Activated naive CD4-positive, alpha-beta T cell (primary cell): ENCODE results near the gene MAP3K8.
A peak's percentile ranks its signal among the peaks of the same experiment; 100 is the strongest.

Experiments
- DNase-seq, 4 experiments: peaks; one replicate each; lab custom pipeline; 2025; lab: John Stamatoyannopoulos, UW

MAP3K8 gene

GRCh38 chr10:30433730-30434272 lies at the start of gene MAP3K8:
Gene MAP3K8, plus strand, starts transcription at chr10:30434184. Its CDS starts 4,755 bp downstream, at chr10:30438939.
- peak; percentile 35 to 62 (median 49) for DNase-seq

GRCh38 chr10:30384701-30385201 lies 49.2 kb upstream of the MAP3K8 start:
- no peak for DNase-seq

DNA sequence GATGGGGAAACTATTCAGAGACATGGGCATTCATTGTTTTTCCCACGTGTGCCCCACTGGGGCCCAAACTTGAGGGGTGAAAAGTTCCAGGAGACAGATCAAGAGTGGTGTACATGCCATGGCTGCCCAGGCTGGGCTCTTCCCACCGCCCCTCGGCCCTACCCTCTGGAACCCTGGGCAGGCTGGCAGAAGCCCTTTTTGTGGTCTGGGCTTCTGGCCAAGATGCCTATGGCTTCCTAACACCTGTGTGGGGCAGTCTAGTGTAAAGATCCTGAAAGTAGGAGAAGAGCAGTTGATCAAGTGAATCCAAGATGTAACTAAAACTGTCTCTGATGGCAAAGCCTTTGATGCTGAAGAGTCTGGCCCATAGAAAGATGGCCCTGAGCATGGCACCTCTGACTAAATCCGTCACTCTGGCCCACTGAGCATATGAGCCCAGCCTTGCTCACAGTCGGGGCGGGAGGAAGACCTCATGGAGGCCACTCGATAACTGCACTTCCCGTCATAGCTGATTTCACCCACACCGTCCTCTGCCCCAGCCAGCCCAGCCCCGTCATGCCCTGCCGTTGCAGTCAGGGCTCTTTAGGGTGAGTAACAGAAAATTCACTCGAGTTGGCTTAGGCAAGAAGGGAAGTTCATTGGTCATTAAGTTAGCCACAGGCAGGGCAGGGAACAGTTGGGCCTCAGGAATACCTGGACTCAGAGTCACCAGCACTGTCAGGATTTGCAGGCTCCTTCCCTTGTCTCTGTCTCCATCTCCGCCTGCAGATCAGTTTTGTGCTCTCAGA lies 47.0 kb upstream of the MAP3K8 start:
- no peak for DNase-seq

- DNase-seq, result no peak
Measured at GRCh38 chr10:30387646-30388243, 46.2 kb upstream of the MAP3K8 start.

- no peak for DNase-seq
Measured at GRCh38 chr10:30389543-30389942, 44.4 kb upstream of the MAP3K8 start.

DNA sequence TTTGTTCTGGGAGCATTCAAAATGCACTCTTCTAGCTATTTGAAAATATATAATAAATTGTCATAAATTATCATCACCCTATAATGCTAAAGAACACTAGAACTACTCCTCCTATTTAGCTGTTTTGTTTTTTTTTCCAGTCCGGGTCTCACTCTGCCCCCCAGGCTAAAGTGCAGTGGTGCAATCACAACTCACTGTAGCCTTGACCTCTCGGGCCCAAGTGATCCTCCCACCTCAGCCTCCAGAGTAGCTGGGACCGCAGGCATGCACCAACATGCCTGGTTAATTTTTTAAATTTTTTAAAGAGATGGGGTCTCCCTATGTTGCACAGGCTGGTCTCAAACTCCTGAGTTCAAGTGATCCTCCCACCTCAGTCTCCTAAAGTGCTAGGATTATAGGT lies 43.8 kb upstream of the MAP3K8 start:
- no peak for DNase-seq

DNA sequence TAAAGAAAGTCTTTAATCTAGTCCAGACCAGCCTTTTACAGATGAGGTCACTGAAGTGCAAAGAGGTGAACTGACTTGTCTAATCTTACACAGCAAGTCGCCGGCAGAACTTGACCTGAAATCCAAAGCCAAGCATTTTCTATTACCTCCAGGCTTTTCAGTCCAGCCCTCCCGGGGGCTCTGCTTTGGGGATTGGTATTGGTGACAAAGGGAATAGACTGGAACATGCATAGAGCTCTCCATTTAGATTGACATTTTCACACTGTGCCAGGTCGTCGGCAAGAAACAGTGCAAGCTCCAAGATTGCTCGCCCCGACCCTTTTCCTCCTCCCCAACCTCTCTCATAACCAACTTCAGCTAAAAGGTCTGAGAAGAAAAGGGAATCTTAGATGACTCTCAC lies 42.7 kb upstream of the MAP3K8 start:
- no peak for DNase-seq

GRCh38 chr10:30392564-30392990 lies 41.4 kb upstream of the MAP3K8 start:
- peak; percentile 22 to 61 (median 58) for DNase-seq

DNA sequence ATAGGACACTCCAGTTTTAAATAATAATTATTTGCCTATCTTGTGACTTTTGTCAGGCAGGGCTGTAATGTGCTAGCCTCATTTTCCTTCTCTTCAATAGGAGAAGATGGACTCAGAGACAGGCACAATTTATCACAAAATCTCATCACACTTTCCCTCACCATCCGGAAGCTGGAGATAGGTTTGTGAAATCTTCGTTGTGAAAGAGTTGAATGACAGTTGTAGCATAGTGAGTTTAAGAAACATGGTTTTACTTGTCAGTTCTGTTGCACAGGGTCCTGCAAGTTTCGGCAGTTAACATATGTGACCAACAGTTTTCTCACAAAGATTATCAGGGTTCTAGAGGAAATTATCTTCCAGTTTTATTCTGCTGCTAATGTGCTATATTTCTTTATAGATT lies 37.7 kb upstream of the MAP3K8 start:
- no peak for DNase-seq

GRCh38 chr10:30396698-30397097 lies 37.3 kb upstream of the MAP3K8 start:
- no peak for DNase-seq

- DNase-seq, result no peak
Measured at GRCh38 chr10:30398193-30398592, 35.8 kb upstream of the MAP3K8 start.

DNA sequence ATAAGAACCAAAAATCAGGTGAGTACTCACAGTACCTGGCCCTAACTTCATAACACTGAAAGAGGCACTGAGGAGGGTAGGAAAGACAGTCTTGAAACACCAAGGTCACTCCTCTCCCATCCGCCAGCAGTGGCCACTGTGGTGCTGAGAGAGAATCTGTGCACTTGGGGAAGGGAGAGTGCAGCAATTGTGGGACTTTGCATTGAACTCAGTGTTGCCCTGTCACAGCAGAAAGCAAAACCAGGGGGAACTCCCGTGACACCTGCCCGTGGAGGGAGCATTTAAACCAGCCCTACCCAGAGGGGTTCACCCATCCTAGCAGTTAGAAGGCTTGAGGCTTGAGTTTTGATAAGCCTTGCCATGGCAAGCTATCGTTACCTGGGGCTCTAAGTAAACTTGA lies 35.2 kb upstream of the MAP3K8 start:
- DNase-seq, result no peak

- no peak for DNase-seq
Measured at GRCh38 chr10:30403494-30403893, 30.5 kb upstream of the MAP3K8 start.

DNA sequence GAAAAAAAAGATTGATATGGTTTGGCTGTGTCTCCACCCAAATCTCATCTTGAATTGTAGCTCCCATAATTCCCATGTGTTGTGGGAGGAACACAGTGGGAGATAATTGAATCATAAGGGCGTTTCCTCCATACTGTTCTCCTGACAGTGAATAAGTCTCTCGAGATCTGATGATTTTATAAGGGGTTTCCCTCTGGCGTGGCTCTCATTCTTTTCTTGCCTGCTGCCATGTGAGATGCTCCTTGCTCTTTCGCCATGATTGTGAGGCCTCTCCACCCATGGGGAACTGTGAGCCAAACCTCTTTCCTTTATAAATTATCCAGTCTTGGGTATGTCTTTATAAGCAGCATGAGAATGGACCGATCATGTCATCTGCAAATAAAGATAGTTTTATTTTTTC lies 29.4 kb upstream of the MAP3K8 start:
- DNase-seq, result no peak

DNA sequence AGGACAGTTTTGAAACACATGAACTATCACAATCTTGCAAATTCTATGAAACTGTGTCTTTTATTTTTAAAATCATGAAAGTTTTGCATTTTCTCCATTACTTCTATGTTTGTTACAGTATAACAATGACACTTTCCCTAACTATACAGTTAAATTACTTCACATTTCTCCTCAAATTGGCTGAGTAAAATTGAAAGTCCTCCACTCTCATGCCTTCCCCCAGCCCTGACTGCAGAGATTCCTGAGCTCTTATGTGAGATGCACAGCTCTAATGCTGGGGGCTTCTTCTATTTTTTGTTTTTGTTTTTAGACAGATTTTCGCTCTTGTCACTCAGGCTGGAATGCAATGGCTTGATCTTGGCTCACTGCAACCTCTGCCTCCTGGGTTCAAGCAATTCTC lies 22.7 kb upstream of the MAP3K8 start:
- DNase-seq, result no peak

- no peak for DNase-seq
Measured at GRCh38 chr10:30412901-30413300, 21.1 kb upstream of the MAP3K8 start.

- no peak for DNase-seq
Measured at GRCh38 chr10:30413996-30414576, 19.9 kb upstream of the MAP3K8 start.

GRCh38 chr10:30415593-30415992 lies 18.4 kb upstream of the MAP3K8 start:
- no peak for DNase-seq

GRCh38 chr10:30417301-30417700 lies 16.7 kb upstream of the MAP3K8 start:
- no peak for DNase-seq

GRCh38 chr10:30420266-30420665 lies 13.7 kb upstream of the MAP3K8 start:
- DNase-seq, result no peak

DNA sequence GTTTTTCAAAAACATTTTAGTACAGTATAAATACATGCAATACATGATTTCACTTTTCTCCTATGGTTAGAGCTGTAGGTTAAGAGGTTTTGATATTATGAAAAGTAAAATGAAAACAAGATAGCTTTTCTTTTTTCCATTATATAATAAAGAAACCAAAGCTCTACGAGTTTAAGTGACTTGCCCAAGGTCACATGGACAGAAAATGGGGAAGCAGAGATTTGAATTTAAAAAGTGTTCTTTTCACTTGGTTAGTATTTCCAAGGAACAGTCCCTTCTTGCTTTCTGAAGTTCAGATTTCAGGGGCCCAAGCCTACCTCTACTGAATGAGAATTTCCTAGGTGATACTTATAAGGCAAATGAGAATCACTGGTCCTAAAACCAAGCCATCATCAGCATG lies 13.2 kb upstream of the MAP3K8 start:
- DNase-seq, result no peak

DNA sequence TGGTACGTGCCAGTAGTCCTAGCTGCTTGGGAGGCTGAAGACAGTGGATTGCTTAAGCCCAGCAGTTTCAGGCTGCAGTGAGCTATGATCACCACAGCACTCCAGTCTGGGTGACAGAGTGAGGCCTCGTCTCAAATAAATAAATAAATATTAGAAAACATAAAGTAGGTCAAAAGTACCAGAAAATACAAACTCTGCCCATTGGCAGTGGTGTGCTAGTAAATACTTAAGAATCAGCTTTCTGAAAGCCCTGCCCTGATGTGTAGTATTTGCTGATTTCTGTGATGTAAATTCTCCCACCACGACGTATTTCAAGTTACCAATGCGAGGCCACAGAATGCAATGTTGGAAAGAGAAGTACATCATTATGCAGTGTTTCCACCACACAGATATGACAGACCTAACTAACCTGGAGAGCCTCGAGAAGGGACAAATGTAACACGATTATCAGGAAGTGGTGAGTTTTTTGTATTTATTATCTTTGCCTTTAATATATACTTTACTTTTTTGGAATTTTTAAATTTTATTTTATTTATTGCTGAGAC lies 11.8 kb upstream of the MAP3K8 start:
- no peak for DNase-seq
